ENCODE data around the gene CREB5. TPM values are rescaled to one million over a fixed set of nuclear protein-coding genes. Genes with fewer than 3 reads are reported as not detected.

CREB5 gene
- total and polyA plus RNA-seq, 11 donors, result 7.6 to 38.7 (median 15.2) TPM

- H3K9me3 ChIP-seq, result no peaks in the 10 kb centered on the region
- no peak overlapping the region for H3K4me3 ChIP-seq
- no peaks in the 10 kb centered on the region for H3K27me3 ChIP-seq
- H3K4me1 ChIP-seq, result peaks cover 0 to 20% (median 0%) of the 10 kb centered on the region in 12 donors
- DNase-seq (no peak), ATAC-seq (no peak)
- 88 to 95% (median 91%) methylated on average over 2 of the region's 2 CpGs for WGBS, 4 donors
- intact Hi-C loops (cut with DNase I), result no loop called here
- TF ChIP-seq POLR2A (IDR thresholded peaks at IDR 0.05), result no peak
- TF ChIP-seq CTCF (IDR thresholded peaks at IDR 0.05), result no peak
- no peaks in the 10 kb centered on the region for H3K36me3 ChIP-seq
- H3K27ac ChIP-seq, result no peak overlapping the region
These were observed 255.8 kb downstream of the CREB5 start for GRCh38 chr7:28668085-28668484.

- no peak for DNase-seq
- ATAC-seq, result peak in 2 of 4 donors; percentile 43 to 62
- no peaks in the 10 kb centered on the region for H3K36me3 ChIP-seq
- H3K9me3 ChIP-seq, result no peaks in the 10 kb centered on the region
- H3K27me3 ChIP-seq, result no peaks in the 10 kb centered on the region
- peak overlapping the region in 1 of 12 donors; percentile 56 for H3K27ac ChIP-seq
- intact Hi-C loops (cut with DNase I), result no loop called here
- no peak for TF ChIP-seq CTCF (IDR thresholded peaks at IDR 0.05)
- H3K4me1 ChIP-seq, result peaks cover 0 to 20% (median 2%) of the 10 kb centered on the region in 12 donors
- WGBS, 4 donors, result 47 to 68% (median 63%) methylated on average over 4 of the region's 4 CpGs
- H3K4me3 ChIP-seq, result no peak overlapping the region
These were observed 257.0 kb downstream of the CREB5 start for GRCh38 chr7:28669330-28669729.

GRCh38 chr7:28671526-28671925 is 259.2 kb downstream of the CREB5 start:
- peaks cover 0 to 20% (median 2%) of the 10 kb centered on the region in 12 donors for H3K4me1 ChIP-seq
- H3K27me3 ChIP-seq, result no peaks in the 10 kb centered on the region
- H3K4me3 ChIP-seq, result no peak overlapping the region
- DNase-seq (no peak), ATAC-seq (no peak)
- WGBS, 4 donors, result 84 to 96% (median 91%) methylated on average over 4 of the region's 4 CpGs
- no peak for TF ChIP-seq POLR2A (IDR thresholded peaks at IDR 0.05)
- no peak for TF ChIP-seq CTCF (IDR thresholded peaks at IDR 0.05)
- H3K9me3 ChIP-seq, result no peaks in the 10 kb centered on the region
- H3K27ac ChIP-seq, result no peak overlapping the region
- intact Hi-C loops (cut with DNase I), result no loop called here
- no peaks in the 10 kb centered on the region for H3K36me3 ChIP-seq

GRCh38 chr7:28672397-28672797 is 260.1 kb downstream of the CREB5 start:
- Histone ChIP-seq H3K36me3 (no peaks in the 10 kb centered on the region), H3K27ac (no peak overlapping the region), H3K4me3 (no peak overlapping the region), H3K4me1 (peaks cover 0 to 20% (median 2%) of the 10 kb centered on the region in 12 donors), H3K27me3 (no peaks in the 10 kb centered on the region), H3K9me3 (no peaks in the 10 kb centered on the region)
- intact Hi-C loops (cut with DNase I), result no loop called here
- TF ChIP-seq POLR2A (IDR thresholded peaks at IDR 0.05), result no peak
- no peak for TF ChIP-seq CTCF (IDR thresholded peaks at IDR 0.05)
- 73 to 87% (median 82%) methylated on average over 3 of the region's 3 CpGs for WGBS, 4 donors
- ATAC-seq (no peak), DNase-seq (no peak)
